Right renal pelvis (tissue), 4 donors: ENCODE data around the gene EPHA8. TPM values are rescaled to one million over a fixed set of nuclear protein-coding genes. Genes with fewer than 3 reads are reported as not detected.

Experiments
- DNase-seq, 4 donors: peaks; one replicate each; pipeline ENCODE4 v3.0.0-alpha.2; 2013; ENCODE audit warnings: low read depth in 4 of 4, low spot score in 3 of 4, missing footprints in 1 of 4
- polyA plus RNA-seq, 4 donors: library from polyadenylated mRNA; unstranded; fragments of 120-200 nt; gene quantifications; one replicate each; pipeline ENCODE4 v1.2.1, GENCODE V29; 2013; ENCODE audit not compliant: insufficient read length in 4 of 4

Gene EPHA8
- 1 to 10 TPM; 1.2 to 3.3 (median 1.5) TPM for polyA plus RNA-seq

GRCh38 chr1:22562584-22563583, at the start of gene EPHA8:
Gene EPHA8, plus strand, starts transcription at chr1:22563489. Its CDS starts 147 bp downstream, at chr1:22563636.
- no peak for DNase-seq

- DNase-seq = no peak
Observed at GRCh38 chr1:22516906-22517571, 46.2 kb upstream of the EPHA8 start.

GRCh38 chr1:22517956-22518355, 45.3 kb upstream of the EPHA8 start:
- DNase-seq = no peak

GRCh38 chr1:22518379-22518778, 44.9 kb upstream of the EPHA8 start:
- DNase-seq = no peak

GRCh38 chr1:22520871-22521270, 42.4 kb upstream of the EPHA8 start:
- DNase-seq = no peak

- DNase-seq = no peak
Observed at GRCh38 chr1:22521692-22522091, 41.6 kb upstream of the EPHA8 start.

GRCh38 chr1:22522221-22522743, 41.0 kb upstream of the EPHA8 start:
- no peak for DNase-seq

GRCh38 chr1:22524481-22524880, 38.8 kb upstream of the EPHA8 start:
- DNase-seq = no peak

GRCh38 chr1:22525211-22525610, 38.1 kb upstream of the EPHA8 start:
- no peak for DNase-seq

GRCh38 chr1:22525646-22526045, 37.6 kb upstream of the EPHA8 start:
- no peak for DNase-seq

GRCh38 chr1:22526098-22526497, 37.2 kb upstream of the EPHA8 start:
- no peak for DNase-seq

- no peak for DNase-seq
Observed at GRCh38 chr1:22526677-22527076, 36.6 kb upstream of the EPHA8 start.

- no peak for DNase-seq
Observed at GRCh38 chr1:22527122-22527521, 36.2 kb upstream of the EPHA8 start.

- peak in 1 of 4 donors; percentile 21 for DNase-seq
Observed at GRCh38 chr1:22527555-22528296, 35.6 kb upstream of the EPHA8 start.

- DNase-seq = no peak
Observed at GRCh38 chr1:22528451-22528850, 34.8 kb upstream of the EPHA8 start.

- peak in 3 of 4 donors; percentile 32 to 58 (median 47) for DNase-seq
Observed at GRCh38 chr1:22529901-22530621, 33.2 kb upstream of the EPHA8 start.

- DNase-seq = no peak
Observed at GRCh38 chr1:22530715-22531114, 32.6 kb upstream of the EPHA8 start.

GRCh38 chr1:22531251-22531650, 32.0 kb upstream of the EPHA8 start:
- no peak for DNase-seq

GRCh38 chr1:22533244-22533895, 29.9 kb upstream of the EPHA8 start:
- no peak for DNase-seq
